GM21576 (cell line): ENCODE results near the gene KIR2DL1.
"Not testable (repeated sequence)": the region's sequence is repeated elsewhere in the genome, so short reads cannot be mapped to it uniquely, and the experiment has no call there.

Source experiments
- ATAC-seq: cut with Tn5 transposase; IDR thresholded peaks from one replicate; pipeline ENCODE4 v1.9.1; 2021; ENCODE audit warnings: mild to moderate bottlenecking, moderate library complexity; ENCODE audit not compliant: unreplicated experiment

The KIR2DL1 gene

DNA sequence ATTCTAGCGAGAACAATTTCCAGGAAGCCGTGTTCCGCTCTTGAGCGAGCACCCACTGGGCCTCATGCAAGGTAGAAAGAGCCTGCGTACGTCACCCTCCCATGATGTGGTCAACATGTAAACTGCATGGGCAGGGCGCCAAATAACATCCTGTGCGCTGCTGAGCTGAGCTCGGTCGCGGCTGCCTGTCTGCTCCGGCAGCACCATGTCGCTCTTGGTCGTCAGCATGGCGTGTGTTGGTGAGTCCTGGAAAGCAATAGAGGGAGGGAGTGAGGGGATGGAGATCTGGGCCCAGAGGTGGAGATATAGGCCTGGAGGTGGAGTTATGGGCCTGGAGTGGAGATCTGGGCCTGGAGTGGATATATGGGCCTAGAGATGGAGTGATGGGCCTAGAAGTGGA, at the start of gene KIR2DL1:
TSS of gene KIR2DL1 (plus strand) at position 148 of the 400 bp plus-strand sequence. CDS start at position 206, 58 bp downstream.
- ATAC-seq: not testable (repeated sequence)

DNA sequence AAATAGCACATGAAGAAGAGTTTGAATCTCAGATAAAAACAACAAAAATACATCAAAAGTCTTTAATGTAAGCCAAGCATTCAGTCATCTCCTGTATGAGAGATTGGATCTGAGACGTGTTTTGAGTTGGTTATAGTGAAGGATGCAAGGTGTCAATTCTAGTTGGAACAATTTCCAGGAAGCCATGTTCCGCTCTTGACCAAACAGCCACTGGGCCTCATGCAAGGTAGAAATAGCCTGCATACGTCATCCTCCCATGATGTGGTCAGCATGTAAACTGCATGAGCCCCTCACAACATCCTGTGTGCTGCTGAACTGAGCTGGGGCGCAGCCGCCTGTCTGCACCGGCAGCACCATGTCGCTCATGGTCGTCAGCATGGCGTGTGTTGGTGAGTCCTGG, 45.5 kb upstream of the KIR2DL1 start, which contains the start of gene KIR3DL3:
TSS of gene KIR3DL3 (plus strand) at position 301 of the 400 bp plus-strand sequence. CDS start at position 356, 55 bp downstream.
- ATAC-seq: no peak

DNA sequence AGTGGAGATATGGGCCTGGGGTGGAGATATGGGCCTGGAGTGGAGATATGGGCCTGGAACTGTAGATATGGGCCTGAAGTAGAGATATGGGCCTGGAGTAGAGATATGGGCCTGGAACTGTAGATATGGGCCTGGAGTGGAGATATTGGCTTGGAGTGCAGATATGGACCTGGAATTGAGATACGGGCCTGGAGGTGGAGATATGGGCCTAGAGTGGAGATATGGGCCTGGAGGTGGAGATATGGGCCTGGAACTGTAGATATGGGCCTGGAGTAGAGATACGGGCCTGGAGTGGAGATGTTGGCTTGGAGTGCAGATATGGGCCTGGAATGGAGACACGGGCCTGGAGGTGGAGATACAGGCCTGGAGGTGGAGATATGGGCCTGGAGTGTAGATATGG, 44.9 kb upstream of the KIR2DL1 start:
- ATAC-seq: no peak

DNA sequence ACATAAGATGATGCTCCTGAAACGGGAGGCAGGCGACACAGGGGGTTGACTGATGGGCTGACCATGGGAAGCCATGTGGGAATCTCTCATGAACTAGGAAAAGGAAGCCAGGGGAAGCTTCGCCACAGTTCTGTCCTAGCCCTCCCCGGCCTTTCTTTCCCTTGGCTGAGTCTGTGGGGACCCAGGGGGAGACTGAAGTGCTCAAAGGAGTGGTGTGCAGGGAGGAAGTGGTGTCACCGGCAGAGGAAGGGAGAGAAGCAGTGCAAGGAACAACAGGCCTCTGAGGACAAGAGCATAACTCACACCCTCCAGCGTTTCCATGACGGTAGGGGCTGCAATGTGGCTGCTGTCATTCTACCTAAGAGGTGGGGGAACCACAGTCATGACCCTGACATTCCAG, 44.3 kb upstream of the KIR2DL1 start:
- no peak for ATAC-seq

DNA sequence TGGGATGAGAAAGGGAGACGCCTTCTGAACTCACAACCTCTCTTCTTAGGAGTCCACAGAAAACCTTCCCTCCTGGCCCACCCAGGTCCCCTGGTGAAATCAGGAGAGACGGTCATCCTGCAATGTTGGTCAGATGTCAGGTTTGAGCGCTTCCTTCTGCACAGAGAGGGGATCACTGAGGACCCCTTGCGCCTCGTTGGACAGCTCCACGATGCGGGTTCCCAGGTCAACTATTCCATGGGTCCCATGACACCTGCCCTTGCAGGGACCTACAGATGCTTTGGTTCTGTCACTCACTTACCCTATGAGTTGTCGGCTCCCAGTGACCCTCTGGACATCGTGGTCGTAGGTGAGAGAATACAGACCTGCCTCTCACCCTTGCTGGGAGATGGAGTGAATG, 42.0 kb upstream of the KIR2DL1 start:
- no peak for ATAC-seq

DNA sequence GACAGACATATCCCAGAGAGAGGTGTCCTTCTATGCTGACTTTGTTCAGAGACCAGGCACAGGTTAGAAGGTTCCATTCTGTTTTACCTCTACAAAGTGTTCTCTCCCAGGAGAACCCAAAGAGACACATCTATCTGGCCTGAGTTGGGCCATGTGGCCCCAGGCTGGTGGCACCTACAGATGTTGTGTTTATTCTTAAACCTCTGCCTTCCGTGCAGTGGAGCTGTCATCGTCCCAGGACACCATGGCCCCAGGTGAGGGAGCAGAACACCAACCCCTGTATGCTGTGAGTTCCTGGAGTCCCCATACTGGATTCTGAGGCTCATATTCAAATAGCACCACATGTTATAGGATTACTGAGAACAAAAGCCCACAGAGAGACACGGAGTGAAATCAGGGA, 41.4 kb upstream of the KIR2DL1 start:
- ATAC-seq: no peak

DNA sequence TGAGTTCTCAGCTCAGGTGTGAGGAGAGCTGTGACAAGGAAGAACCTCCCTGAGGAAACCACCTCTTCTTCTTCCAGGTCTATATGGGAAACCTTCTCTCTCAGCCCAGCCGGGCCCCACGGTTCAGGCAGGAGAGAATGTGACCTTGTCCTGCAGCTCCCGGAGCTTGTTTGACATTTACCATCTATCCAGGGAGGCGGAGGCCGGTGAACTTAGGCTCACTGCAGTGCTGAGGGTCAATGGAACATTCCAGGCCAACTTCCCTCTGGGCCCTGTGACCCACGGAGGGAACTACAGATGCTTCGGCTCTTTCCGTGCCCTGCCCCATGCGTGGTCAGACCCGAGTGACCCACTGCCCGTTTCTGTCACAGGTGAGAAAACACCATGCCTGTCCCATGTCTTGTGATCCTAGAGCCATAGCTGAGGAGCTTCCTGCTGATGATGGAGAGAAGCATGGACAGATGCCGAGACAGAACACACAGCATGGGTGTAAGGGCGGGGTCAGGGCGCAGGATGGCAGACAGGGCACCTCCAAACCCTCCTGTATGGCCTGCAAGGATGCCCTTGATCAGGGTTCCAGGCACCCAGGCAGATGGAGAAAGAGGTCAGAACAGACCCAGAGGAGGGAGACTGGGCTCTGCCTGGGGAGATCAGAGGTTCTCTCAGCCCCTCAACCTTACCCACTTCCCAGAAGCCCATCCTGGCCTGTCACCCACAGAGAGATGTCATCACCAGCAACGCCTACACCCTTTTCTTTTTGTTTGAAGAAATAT, 40.0 kb upstream of the KIR2DL1 start:
- ATAC-seq: no peak

DNA sequence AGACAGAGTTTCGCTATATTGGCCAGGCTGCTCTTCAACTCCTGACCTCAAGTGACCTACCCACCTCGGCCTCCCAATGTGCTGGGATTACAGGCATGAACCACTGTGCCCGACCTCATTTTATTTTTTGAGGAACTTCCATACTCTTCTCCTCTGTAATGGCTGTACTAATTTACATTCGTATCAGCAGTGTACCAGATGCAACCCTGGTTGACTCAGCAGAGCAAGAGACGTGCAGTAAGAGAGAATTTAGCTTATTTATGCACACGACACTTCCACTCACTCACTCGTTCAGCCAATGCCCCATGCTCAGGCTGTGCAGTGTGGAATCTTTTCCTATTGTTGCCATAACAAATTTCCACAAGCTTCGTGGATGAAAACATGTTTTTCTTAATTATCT, 38.4 kb upstream of the KIR2DL1 start:
- no peak for ATAC-seq

DNA sequence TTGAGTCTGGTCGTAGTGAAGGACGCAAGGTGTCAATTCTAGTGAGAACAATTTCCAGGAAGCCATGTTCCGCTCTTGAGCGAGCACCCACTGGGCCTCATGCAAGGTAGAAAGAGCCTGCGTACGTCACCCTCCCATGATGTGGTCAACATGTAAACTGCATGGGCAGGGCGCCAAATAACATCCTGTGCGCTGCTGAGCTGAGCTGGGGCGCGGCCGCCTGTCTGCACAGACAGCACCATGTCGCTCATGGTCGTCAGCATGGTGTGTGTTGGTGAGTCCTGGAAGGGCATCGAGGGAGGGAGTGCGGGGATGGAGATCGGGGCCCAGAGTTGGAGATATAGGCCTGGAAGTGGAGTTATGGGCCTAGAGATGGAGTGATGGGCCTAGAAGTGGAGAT, 31.3 kb upstream of the KIR2DL1 start, which contains the start of gene KIR2DL3:
TSS of gene KIR2DL3 (plus strand) at position 208 of the 400 bp plus-strand sequence. CDS start at position 241, 33 bp downstream.
- not testable (repeated sequence) for ATAC-seq

DNA sequence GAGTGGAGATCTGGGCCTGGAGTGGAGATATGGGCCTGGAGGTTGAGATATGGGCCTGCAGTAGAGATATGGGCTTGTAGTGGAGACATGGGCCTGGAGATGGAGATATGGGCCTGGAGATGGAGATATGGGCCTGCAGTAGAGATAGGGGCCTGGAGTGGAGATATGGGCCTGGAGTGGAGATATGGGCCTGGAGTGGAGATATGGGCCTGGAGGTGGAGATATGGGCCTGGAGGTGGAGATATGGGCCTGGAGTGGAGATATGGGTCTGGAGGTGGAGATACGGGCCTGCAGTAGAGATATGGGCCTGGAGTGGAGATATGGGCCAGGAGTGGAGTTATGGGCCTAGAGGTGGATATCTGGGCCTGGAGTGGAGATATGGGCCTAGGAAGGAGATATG, 30.9 kb upstream of the KIR2DL1 start:
- ATAC-seq: no peak

DNA sequence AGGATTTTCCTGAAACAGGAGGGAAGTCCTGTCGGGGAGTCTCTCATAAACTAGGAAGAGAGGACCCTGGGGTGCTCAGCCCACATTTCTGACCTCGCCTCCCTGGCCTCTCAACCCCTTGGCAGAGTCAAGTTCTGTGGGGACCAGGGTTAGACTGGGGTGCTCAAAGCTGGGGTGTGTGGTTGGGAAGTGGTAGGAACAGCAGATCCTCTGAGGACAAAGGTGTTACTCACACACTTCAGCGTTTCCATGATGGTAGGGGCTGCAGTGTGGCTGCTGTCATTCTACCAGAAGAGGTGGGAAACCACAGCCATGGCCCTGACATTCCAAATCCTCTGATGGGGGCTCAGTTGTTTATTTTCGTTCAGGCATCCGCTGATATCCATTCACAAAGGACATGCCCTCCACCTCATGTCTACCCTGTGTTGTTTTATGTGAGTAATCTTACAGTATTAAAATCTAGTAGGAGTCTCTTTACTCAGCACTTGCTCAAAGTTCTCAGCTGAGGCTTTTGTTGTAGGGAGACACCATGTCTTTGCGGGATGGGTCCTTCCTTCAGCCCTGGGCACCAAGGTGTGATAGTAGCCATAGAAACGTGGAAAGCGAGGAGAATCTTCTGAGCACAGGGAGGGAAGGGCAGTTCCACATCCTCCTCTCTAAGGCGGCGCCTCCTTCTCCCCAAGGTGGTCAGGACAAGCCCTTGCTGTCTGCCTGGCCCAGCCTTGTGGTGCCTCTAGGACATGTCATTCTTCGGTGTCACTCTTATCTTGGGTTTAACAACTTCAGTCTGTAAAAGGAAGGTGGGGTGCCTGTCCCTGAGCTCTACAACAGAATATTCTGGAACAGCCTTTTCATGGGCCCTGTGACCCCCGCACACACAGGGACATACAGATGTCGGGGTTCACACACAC, 29.8 kb upstream of the KIR2DL1 start:
- ATAC-seq: no peak

DNA sequence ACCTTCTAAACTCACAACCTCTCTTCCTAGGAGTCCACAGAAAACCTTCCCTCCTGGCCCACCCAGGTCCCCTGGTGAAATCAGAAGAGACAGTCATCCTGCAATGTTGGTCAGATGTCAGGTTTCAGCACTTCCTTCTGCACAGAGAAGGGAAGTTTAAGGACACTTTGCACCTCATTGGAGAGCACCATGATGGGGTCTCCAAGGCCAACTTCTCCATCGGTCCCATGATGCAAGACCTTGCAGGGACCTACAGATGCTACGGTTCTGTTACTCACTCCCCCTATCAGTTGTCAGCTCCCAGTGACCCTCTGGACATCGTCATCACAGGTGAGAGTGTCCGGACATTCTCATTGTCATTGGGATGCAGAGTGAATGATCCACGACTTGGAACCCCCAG, 27.6 kb upstream of the KIR2DL1 start:
- ATAC-seq: not testable (repeated sequence)

DNA sequence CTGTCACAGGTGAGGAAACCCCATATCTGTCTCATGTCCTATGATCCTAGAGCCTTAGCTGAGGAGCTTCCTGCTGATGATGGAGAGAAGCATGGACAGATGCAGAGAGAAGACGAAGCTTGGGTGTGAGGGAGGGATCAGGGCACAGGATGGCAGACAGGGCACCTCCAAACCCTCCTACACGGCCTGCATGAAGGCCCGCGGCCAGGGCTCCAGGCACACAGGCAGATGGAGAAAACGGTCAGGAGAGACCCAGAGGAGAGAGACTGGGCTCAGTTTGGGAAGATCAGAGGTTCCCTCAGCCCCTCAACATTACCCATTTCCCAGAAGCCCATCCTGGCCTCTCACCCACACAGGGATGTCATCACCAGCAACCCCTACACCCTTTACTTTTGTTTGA, 25.5 kb upstream of the KIR2DL1 start:
- not testable (repeated sequence) for ATAC-seq

DNA sequence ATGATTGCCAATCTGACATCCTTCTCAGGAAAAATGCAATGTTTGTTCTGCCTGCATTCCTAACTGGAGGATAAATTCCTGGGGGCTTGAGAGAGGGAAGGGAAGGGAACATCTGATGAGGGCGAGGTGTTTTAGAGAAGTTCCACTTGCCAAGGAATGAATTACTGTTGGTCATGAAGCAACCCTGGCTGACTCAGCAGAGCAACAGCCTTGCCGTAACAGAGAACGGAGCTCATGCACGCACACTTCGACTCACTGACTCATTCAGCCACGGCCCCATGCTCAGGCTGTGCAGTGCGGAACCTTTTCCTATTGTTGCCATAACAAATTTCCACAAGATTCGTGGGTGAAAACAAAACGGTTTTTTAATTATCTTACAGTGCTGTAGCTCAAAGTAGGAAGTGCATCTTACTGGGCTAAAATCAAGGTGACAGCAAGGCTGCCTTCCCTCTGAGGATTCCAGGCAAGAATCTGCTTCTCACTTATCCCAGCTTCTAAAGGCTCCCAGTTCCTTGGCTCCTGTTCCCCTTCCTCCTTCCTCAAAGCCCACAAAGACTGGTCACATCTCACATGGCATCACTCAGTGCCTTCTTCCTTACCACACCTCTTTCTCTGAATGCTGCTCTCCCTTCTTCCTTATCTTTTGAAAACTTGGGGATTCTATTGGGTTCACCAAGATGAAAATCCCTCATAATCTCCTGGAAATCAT, 21.8 kb upstream of the KIR2DL1 start:
- ATAC-seq: not testable (repeated sequence)

DNA sequence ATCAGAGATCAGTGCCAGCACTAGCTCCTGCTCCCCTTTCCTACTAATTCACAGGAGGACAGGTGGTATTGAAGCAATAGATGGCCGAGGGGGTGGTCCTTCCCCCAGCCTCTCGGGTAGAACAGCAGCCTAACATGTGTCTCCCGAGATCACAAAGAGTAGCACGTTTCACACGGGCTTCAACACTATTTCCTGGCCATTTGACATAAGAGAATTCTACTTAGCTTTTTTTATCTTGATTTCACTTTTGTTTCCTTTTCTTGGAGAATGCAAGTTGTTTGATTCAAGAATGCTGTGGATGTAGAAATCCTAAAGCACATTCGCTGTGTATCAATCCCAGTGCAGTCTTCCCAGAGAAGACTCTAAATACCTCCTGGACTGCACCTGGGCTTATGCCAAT, 19.3 kb upstream of the KIR2DL1 start:
- not testable (repeated sequence) for ATAC-seq

DNA sequence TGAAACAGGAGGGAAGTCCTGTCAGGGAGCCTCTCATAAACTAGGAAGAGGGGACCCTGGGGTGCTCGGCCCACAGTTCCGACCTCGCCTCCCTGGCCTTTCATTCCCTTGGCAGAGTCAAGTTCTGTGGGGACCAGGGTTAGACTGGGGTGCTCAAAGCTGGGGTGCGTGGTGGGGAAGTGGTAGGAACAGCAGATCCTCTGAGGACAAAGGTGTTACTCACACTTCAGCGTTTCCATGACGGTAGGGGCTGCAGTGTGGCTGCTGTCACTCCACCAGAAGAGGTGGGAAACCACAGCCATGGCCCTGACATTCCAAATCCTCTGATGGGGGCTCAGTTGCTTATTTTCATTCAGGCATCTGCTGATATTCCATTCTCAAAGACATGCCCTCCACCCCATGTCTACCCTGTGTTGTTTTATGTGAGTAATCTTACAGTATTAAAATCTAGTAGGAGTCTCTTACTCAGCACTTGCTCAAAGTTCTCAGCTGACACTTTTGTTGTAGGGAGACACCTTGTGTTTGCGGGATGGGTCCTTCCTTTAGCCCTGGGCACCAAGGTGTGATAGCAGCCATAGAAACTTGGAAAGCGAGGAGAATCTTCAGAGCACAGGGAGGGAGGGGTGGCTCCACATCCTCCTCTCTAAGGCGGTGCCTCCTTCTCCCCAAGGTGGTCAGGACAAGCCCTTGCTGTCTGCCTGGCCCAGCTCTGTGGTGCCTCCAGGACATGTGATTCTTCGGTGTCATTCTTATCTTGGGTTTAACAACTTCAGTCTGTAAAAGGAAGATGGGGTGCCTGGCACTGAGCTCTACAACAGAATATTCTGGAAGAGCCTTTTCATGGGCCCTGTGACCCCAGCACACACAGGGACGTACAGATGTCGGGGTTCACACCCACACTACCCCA, 13.1 kb upstream of the KIR2DL1 start:
- not testable (repeated sequence) for ATAC-seq

DNA sequence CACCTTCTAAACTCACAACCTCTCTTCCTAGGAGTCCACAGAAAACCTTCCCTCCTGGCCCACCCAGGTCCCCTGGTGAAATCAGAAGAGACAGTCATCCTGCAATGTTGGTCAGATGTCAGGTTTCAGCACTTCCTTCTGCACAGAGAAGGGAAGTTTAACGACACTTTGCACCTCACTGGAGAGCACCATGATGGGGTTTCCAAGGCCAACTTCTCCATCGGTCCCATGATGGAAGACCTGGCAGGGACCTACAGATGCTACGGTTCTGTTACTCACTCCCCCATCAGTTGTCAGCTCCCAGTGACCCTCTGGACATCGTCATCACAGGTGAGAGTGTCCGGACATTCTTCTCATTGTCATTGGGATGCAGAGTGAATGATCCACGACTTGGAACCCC, 11.0 kb upstream of the KIR2DL1 start:
- not testable (repeated sequence) for ATAC-seq

DNA sequence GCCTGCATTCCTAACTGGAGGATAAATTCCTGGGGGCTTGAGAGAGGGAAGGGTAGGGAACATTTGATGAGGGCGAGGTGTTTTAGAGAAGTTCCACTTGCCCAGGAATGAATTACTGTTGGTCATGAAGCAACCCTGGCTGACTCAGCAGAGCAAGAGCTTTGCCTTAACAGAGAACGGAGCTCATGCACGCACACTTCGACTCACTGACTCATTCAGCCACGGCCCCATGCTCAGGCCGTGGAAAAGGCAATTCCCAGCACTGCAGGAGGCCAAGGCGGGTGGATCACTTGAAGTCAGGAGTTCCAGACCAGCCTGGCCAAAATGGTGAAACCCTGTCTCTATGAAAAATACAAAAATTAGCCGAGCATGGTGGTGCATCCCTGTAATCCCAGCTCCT, 5.4 kb upstream of the KIR2DL1 start:
- ATAC-seq: not testable (repeated sequence)

DNA sequence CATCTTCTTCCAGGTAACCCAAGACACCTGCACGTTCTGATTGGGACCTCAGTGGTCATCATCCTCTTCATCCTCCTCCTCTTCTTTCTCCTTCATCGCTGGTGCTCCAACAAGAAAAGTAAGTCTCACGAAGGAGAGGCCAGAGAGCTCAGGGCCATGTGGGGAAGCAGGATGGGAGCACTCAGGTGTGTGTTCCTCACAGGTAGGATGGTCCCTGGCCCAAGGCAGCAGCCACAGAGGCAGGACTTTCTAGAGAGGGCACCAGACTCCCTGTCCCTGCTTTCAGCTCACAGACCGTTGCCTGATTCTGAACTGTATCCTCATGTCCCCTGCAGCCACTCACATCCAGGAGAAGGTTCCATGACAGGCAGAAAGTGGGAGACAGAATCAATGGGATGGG, 3.1 kb upstream of the KIR2DL1 start:
- not testable (repeated sequence) for ATAC-seq

DNA sequence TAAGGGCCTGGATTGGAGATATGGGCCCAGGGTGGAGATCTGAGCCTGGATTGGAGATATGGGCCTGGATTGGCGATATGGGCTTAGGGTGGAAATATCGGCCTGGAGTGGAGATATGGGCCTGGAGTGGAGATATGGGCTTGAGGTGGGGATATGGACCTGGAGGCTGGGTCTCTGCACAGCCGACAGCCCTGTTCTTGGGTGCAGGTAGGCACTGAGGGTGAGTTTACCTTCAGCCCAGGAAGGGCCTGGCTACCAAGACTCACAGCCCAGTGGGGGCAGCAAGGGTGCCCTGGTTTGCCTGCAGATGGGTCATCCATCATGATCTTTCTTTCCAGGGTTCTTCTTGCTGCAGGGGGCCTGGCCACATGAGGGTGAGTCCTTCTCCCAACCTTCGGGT, 918 bp downstream of the KIR2DL1 start:
- not testable (repeated sequence) for ATAC-seq
